Measurements from ENCODE around the gene CHN2.
"Not testable (repeated sequence)": the region's sequence is repeated elsewhere in the genome, so short reads cannot be mapped to it uniquely, and the experiment has no call there.

CHN2 gene

GRCh38 chr7:29190349-29191045 lies 4.1 kb upstream of the CHN2 start:
- DNase-seq = no peak

- DNase-seq = no peak
Observed at GRCh38 chr7:29192323-29192722, 2.3 kb upstream of the CHN2 start.

- no peak for DNase-seq
Observed at GRCh38 chr7:29192811-29193210, 1.8 kb upstream of the CHN2 start.

- no peak for DNase-seq
Observed at GRCh38 chr7:29193316-29194205, 1.0 kb upstream of the CHN2 start.

GRCh38 chr7:29194206-29194593 lies 375 bp upstream of the CHN2 start:
- no peak for DNase-seq

- DNase-seq = no peak
Observed at GRCh38 chr7:29196191-29196590, 1.6 kb downstream of the CHN2 start.

- no peak for DNase-seq
Observed at GRCh38 chr7:29196971-29197595, 2.5 kb downstream of the CHN2 start.

- DNase-seq = no peak
Observed at GRCh38 chr7:29197916-29198315, 3.3 kb downstream of the CHN2 start.

GRCh38 chr7:29199776-29200175 lies 5.2 kb downstream of the CHN2 start:
- DNase-seq = no peak

- DNase-seq = no peak
Observed at GRCh38 chr7:29202651-29203069, 8.1 kb downstream of the CHN2 start.

GRCh38 chr7:29204491-29205272 lies 10.1 kb downstream of the CHN2 start:
- DNase-seq = no peak

- DNase-seq = no peak
Observed at GRCh38 chr7:29207162-29207801, 12.7 kb downstream of the CHN2 start.

- DNase-seq = no peak
Observed at GRCh38 chr7:29208410-29209250, 14.1 kb downstream of the CHN2 start.

- no peak for DNase-seq
Observed at GRCh38 chr7:29209745-29210144, 15.2 kb downstream of the CHN2 start.

GRCh38 chr7:29212736-29213135 lies 18.2 kb downstream of the CHN2 start:
- DNase-seq = not testable (repeated sequence)

GRCh38 chr7:29214056-29214455 lies 19.5 kb downstream of the CHN2 start:
- no peak for DNase-seq

- DNase-seq = no peak
Observed at GRCh38 chr7:29214816-29215215, 20.2 kb downstream of the CHN2 start.

GRCh38 chr7:29216128-29216527 lies 21.6 kb downstream of the CHN2 start:
- no peak for DNase-seq

- no peak for DNase-seq
Observed at GRCh38 chr7:29217113-29217512, 22.5 kb downstream of the CHN2 start.

GRCh38 chr7:29224726-29225125 lies 30.2 kb downstream of the CHN2 start:
- no peak for DNase-seq

- DNase-seq = no peak
Observed at GRCh38 chr7:29228289-29229011, 33.9 kb downstream of the CHN2 start.
